Smooth muscle cell (in vitro differentiated cells): Measurements from ENCODE around the gene OPN3. TPM values are rescaled to one million over a fixed set of nuclear protein-coding genes. Genes with fewer than 3 reads are reported as not detected.

ENCODE experiments used
- DNase-seq: peaks from one replicate; lab custom pipeline; 2025; ENCODE audit not compliant: unreplicated experiment; lab: John Stamatoyannopoulos, UW
- H2AFZ ChIP-seq: fragments of 200-600 bp; sonication (generic); 2 replicates; pipeline ENCODE4 v1.6.0; 2016; ENCODE audit warnings: antibody characterized with exemption, low read depth, mild to moderate bottlenecking
- H3F3A ChIP-seq: fragments of 200-600 bp; sonication (generic); 2 replicates; pipeline ENCODE4 v1.6.0; 2017; ENCODE audit warnings: antibody characterized with exemption, low read depth
- H3K27ac ChIP-seq: fragments of 200-600 bp; sonication (generic); 2 replicates; pipeline ENCODE4 v1.5.1; 2016; ENCODE audit warnings: low read depth, mild to moderate bottlenecking
- H3K27me3 ChIP-seq: fragments of 200-600 bp; sonication (generic); 2 replicates; pipeline ENCODE4 v1.6.1; 2016; ENCODE audit warnings: low read depth, mild to moderate bottlenecking
- H3K36me3 ChIP-seq: fragments of 200-600 bp; sonication (generic); 2 replicates; pipeline ENCODE4 v1.5.1; 2016; ENCODE audit warnings: low read depth
- H3K4me1 ChIP-seq: fragments of 200-600 bp; sonication (generic); 2 replicates; pipeline ENCODE4 v1.5.1; 2016; ENCODE audit warnings: low read depth
- H3K4me2 ChIP-seq: fragments of 200-600 bp; sonication (generic); 2 replicates; pipeline ENCODE4 v1.6.0; 2016; ENCODE audit warnings: mild to moderate bottlenecking
- H3K4me3 ChIP-seq: fragments of 200-600 bp; sonication (generic); 2 replicates; pipeline ENCODE4 v1.5.1; 2016; ENCODE audit warnings: mild to moderate bottlenecking
- H3K79me2 ChIP-seq: fragments of 200-600 bp; sonication (generic); 2 replicates; pipeline ENCODE4 v1.6.0; 2016; ENCODE audit warnings: low read depth, mild to moderate bottlenecking
- H3K9ac ChIP-seq: fragments of 200-600 bp; sonication (generic); 2 replicates; pipeline ENCODE4 v1.6.0; 2016; ENCODE audit warnings: low read depth
- H3K9me3 ChIP-seq: fragments of 200-600 bp; sonication (generic); replicated peaks from 2 replicates; pipeline ENCODE4 v1.5.1; 2016; ENCODE audit warnings: low read depth
- H4K20me1 ChIP-seq: fragments of 200-600 bp; sonication (generic); 2 replicates; pipeline ENCODE4 v1.6.0; 2016; ENCODE audit warnings: low read depth
- CTCF ChIP-seq: fragments of 200-600 bp; sonication (generic); IDR thresholded peaks from 2 replicates; pipeline ENCODE4 v1.5.1; 2017; ENCODE audit warnings: borderline replicate concordance, mild to moderate bottlenecking, antibody characterized with exemption; ENCODE audit not compliant: insufficient read depth, poor library complexity, severe bottlenecking
- WGBS: methylation state at CpG from one replicate; pipeline ENCODE4 v1.1.7; 2016; ENCODE audit warnings: low lambda C conversion rate; 5-methylcytosine and 5-hydroxymethylcytosine counted together
- polyA plus RNA-seq: library from polyadenylated mRNA; unstranded; fragments of >200 nt; fragmentation: Nextera tagmentation; extraction: Ambion mirVana; gene quantifications from 2 replicates; pipeline ENCODE4 v1.2.1, GENCODE V29; 2016
- total RNA-seq: library from RNA; depleted of rRNA; stranded (reverse); fragments of >200 nt; gene quantifications from 2 replicates; pipeline ENCODE4 v1.2.3, GENCODE V29; 2014

OPN3 gene
- total and polyA plus RNA-seq, 2 experiments from 2014 or later = 24.8 to 33.0 TPM

GRCh38 chr1:241635556-241636152 is 4.5 kb downstream of the OPN3 start:
- DNase-seq = no peak
- TF ChIP-seq CTCF = no peak

GRCh38 chr1:241632987-241633386 is 7.2 kb downstream of the OPN3 start:
- H3K36me3 ChIP-seq = no peaks in the 10 kb centered on the region
- H3K9me3 ChIP-seq = no peaks in the 10 kb centered on the region
- H3K79me2 ChIP-seq = peaks cover 42% of the 10 kb centered on the region
- H3K4me1 ChIP-seq = peaks cover 17% of the 10 kb centered on the region
- no peaks in the 10 kb centered on the region for H3K27me3 ChIP-seq
- WGBS = 87% methylated on average over 3 of the region's 3 CpGs
- no peak overlapping the region for H3K9ac ChIP-seq
- H2AFZ ChIP-seq = no peak overlapping the region
- no peak for DNase-seq
- no peak for TF ChIP-seq CTCF
- H4K20me1 ChIP-seq = peaks cover 20% of the 10 kb centered on the region
- no peak overlapping the region for H3K4me2 ChIP-seq
- no peaks in the 10 kb centered on the region for H3F3A ChIP-seq
- H3K4me3 ChIP-seq = no peak overlapping the region
- H3K27ac ChIP-seq = no peak overlapping the region

More at GRCh38 chr1:241635556-241636152, 4.5 kb downstream of the OPN3 start:
- no peak overlapping the region for H2AFZ ChIP-seq
- no peak overlapping the region for H3K4me2 ChIP-seq
- peaks cover 27% of the 10 kb centered on the region for H3K4me1 ChIP-seq
- H3K27ac ChIP-seq = no peak overlapping the region
- peaks cover 23% of the 10 kb centered on the region for H4K20me1 ChIP-seq
- no peaks in the 10 kb centered on the region for H3K36me3 ChIP-seq
- peaks cover 3% of the 10 kb centered on the region for H3F3A ChIP-seq
- H3K9me3 ChIP-seq = no peaks in the 10 kb centered on the region
- WGBS = 92% methylated on average over 4 of the region's 4 CpGs
- peaks cover 54% of the 10 kb centered on the region for H3K79me2 ChIP-seq
- no peak overlapping the region for H3K4me3 ChIP-seq
- H3K9ac ChIP-seq = no peak overlapping the region
- H3K27me3 ChIP-seq = no peaks in the 10 kb centered on the region

DNA sequence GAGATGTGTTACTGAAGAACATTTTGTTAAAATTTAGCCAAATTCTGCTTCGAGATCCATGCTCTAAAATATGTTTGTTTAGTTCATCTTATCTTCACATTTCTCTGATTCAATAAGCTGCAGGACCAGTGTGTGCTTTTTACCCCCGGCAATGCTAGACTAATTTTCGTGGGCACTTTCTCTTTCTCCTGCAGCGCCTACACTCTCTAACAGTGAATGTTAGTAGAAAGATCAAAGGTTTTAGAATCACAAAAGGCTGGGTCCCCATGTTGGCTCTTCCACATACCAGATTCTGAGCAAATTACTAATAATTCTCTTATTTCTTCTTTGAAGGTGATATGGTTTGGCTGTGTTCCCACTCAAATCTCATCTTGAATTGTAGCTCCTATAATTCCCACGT is 8.5 kb downstream of the OPN3 start:
- H3K4me1 ChIP-seq = peaks cover 3% of the 10 kb centered on the region
- no peak overlapping the region for H3K27ac ChIP-seq
- no peak for TF ChIP-seq CTCF
- 88% methylated on average over 5 of the region's 5 CpGs for WGBS
- H3K4me2 ChIP-seq = no peak overlapping the region
- H3K27me3 ChIP-seq = no peaks in the 10 kb centered on the region
- H3F3A ChIP-seq = no peaks in the 10 kb centered on the region
- H2AFZ ChIP-seq = no peak overlapping the region
- DNase-seq = no peak
- H4K20me1 ChIP-seq = peaks cover 7% of the 10 kb centered on the region
- H3K9ac ChIP-seq = no peak overlapping the region
- H3K79me2 ChIP-seq = peaks cover 33% of the 10 kb centered on the region
- no peaks in the 10 kb centered on the region for H3K36me3 ChIP-seq
- H3K9me3 ChIP-seq = no peaks in the 10 kb centered on the region
- H3K4me3 ChIP-seq = no peak overlapping the region

DNA sequence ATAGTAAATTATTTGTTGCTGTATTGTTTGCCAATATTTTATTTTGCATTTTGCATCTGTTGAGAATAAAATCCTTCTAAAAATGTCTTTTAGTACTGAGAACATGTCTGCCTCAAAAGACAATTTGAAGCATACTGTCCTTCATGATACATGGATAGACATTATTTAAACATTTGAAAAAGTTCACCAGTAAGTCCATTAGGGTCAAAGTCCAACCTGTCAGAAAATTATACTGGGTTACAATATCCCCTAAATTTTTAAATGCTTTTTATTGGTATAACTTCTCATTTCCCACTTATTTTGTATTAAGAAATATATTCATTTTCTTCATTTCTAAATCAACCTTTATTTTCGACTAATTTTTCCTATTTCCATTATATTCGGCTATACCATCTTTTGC is 9.3 kb downstream of the OPN3 start:
- WGBS = 96% methylated on average over 2 of the region's 2 CpGs
- TF ChIP-seq CTCF = no peak

More for the DNA sequence above, 9.3 kb downstream of the OPN3 start:
- no peak overlapping the region for H3K9ac ChIP-seq
- no peaks in the 10 kb centered on the region for H3K36me3 ChIP-seq
- DNase-seq = no peak
- H3F3A ChIP-seq = no peaks in the 10 kb centered on the region
- H3K4me2 ChIP-seq = no peak overlapping the region
- H3K4me3 ChIP-seq = no peak overlapping the region
- H3K27me3 ChIP-seq = no peaks in the 10 kb centered on the region
- H4K20me1 ChIP-seq = peaks cover 7% of the 10 kb centered on the region
- no peaks in the 10 kb centered on the region for H3K4me1 ChIP-seq
- H3K27ac ChIP-seq = no peak overlapping the region
- H3K79me2 ChIP-seq = peaks cover 31% of the 10 kb centered on the region
- no peak overlapping the region for H2AFZ ChIP-seq
- no peaks in the 10 kb centered on the region for H3K9me3 ChIP-seq
